Heart right ventricle (tissue), 16 donors: Measurements from ENCODE around the gene MEOX1. TPM values are rescaled to one million over a fixed set of nuclear protein-coding genes. Genes with fewer than 3 reads are reported as not detected.

Experiments
- ATAC-seq, 8 donors: fragments of 200-7000 bp; cut with Tn5 transposase; one replicate each; pipeline ENCODE4 v1.9.1; 2020; ENCODE audit warnings: mild to moderate bottlenecking in 8 of 8, moderate library complexity in 8 of 8, moderate number of reproducible peaks in 1 of 8
- DNase-seq, 2 donors: peaks; one replicate each; pipeline ENCODE4 v3.0.0-alpha.2; 2020
- H3K27ac ChIP-seq, 10 donors: fragments of 200-600 bp; sonication (generic) in 2 of 10; one replicate each; pipeline versions ENCODE4 v1.5.0 to v1.8.0; 2020 to 2022; ENCODE audit warnings: mild to moderate bottlenecking in 3 of 10
- H3K27me3 ChIP-seq, 7 donors: fragments of 200-600 bp; one replicate each; pipeline ENCODE4 v1.8.0; 2021 to 2022; ENCODE audit warnings: mild to moderate bottlenecking in 2 of 7
- H3K36me3 ChIP-seq, 9 donors: fragments of 200-600 bp; sonication (generic) in 1 of 9; one replicate each; pipeline versions ENCODE4 v1.5.0 to v1.8.0; 2020 to 2022; ENCODE audit warnings: mild to moderate bottlenecking in 2 of 9
- H3K4me1 ChIP-seq, 9 donors: fragments of 200-600 bp; sonication (generic) in 1 of 9; one replicate each; pipeline versions ENCODE4 v1.5.0 to v1.8.0; 2020 to 2022; ENCODE audit warnings: mild to moderate bottlenecking in 4 of 9
- H3K4me3 ChIP-seq, 10 donors: fragments of 200-600 bp; sonication (generic) in 2 of 10; one replicate each; pipeline versions ENCODE4 v1.5.0 to v1.8.0; 2020 to 2022; ENCODE audit warnings: mild to moderate bottlenecking in 7 of 10, moderate library complexity in 2 of 10
- H3K9me3 ChIP-seq, 11 donors: fragments of 200-600 bp in 10 of 11; sonication (generic) in 2 of 11; one replicate each; pipeline versions ENCODE4 v1.5.0 to v1.8.0; 2013 to 2022; ENCODE audit warnings: mild to moderate bottlenecking in 2 of 11, control low read depth in 1 of 11, moderate library complexity in 1 of 11
- WGBS, 2 donors: extraction: QIAGEN DNeasy Blood & Tissue Kit; methylation state at CpG; one replicate each; pipeline ENCODE4 v1.1.7; 2013; ENCODE audit warnings: inconsistent platforms in 1 of 2; 5-methylcytosine and 5-hydroxymethylcytosine counted together
- intact Hi-C, 10 donors: fragments of 100-400 bp; cut with DNase I; formaldehyde crosslinking; loops; one replicate each; pipeline versions ENCODE4 v1.11.1 to v1.14.2; 2022
- polyA plus RNA-seq, 2 donors: library from polyadenylated mRNA; stranded (reverse); fragments of 200-250 nt; gene quantifications; one replicate each; pipeline ENCODE4 v1.2.3, GENCODE V29; 2013
- total RNA-seq, 10 donors: library from RNA; stranded (reverse); fragmentation: NEBNext Ultra II Directional in 3 of 10; extraction: Animal tissue kit (Norgen Biotek cat#: 25700) in 3 of 10; gene quantifications; one replicate each; pipeline versions ENCODE4 v1.2.1 to v1.2.4, GENCODE V29; 2021 to 2023
- TF ChIP-seq, protein P1 (sequence below), 9 donors: fragments of 200-600 bp; sonication (generic) in 2 of 9; IDR thresholded peaks; one replicate each; pipeline versions ENCODE4 v1.5.0 to v1.8.0; 2021 to 2022; ENCODE audit warnings: antibody characterized with exemption in 9 of 9, mild to moderate bottlenecking in 5 of 9, moderate library complexity in 1 of 9
- donor health status: Arrhythmogenic right ventricular cardiomyopathy.
- donor health status: ischemic (EF 13 %, LVEDD 7.1; RV severe dilation, severe dysfunction).
- donor health status: healthy with polysubstance abuse.
- donor health status: DM: no; HTN: yes; CAD: no.
- donor health status: DM: no; HTN: no; CAD: no.
- donor health status: ischemic (EF 25% LVEDD 6.9; RV normal size, moderate dysfunction).
- donor health status: ischemic (EF 25% LVEDD 5.7; RV mildly dilated, moderate dysfunction).
- donor health status: healthy.
- donor health status: DM: yes; HTN: yes; CAD: no.
- donor health status: Ischemic cardiomyopathy.
- donor health status: ischemic (EF 35%, LVEDD 5.7; RV mildly dilated, moderate dysfunction).
- donor health status: nonischemic (EF 11% LVEDD 7.7; RV severe dilation, severe dysfunction).
- donor health status: DM: yes; HTN: yes; CAD: no.
- donor health status: PGD.
- donor health status: ischemic (EF 29% LVEDD 5.4; RV normal size, mild dysfunction).
- donor health status: nonischemic (EF 23%, LVEDD 6.1; RV moderate dilation, normal function).

The MEOX1 gene
- total and polyA plus RNA-seq, 12 donors, result 6.4 to 25.3 (median 14.8) TPM

DNA sequence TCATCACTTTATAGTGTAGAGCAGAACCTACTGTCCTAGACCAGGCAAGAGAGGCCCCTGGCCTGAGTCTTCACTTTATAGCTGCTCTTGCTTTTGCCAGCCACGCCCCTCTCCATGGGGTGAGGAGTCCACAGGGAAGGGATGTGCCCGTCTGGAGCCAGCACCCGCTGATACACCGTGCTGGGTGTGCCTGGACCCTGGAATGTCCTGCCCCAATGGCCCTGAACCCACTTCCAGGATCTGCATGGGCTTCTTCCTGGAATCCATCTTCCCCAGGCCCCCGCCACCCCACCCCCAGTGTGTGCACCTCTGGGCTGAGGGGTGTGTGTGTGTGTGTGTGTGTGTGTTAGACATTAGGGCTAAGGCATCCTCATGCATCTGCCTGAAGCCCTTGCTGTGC lies 44.9 kb downstream of the MEOX1 start:
- Histone ChIP-seq H3K36me3 (no peaks in the 10 kb centered on the region), H3K27ac (no peak overlapping the region), H3K4me1 (peaks cover 0 to 23% (median 3%) of the 10 kb centered on the region in 9 donors), H3K27me3 (peaks cover 0 to 2% (median 0%) of the 10 kb centered on the region in 7 donors), H3K9me3 (no peaks in the 10 kb centered on the region), H3K4me3 (no peak overlapping the region)
- DNase-seq, result no peak
- 96 to 98% methylated on average over 5 of the region's 5 CpGs for WGBS, 2 donors
- no peak for ATAC-seq
- intact Hi-C loops, result no loop called here
- TF ChIP-seq, protein P1, sequence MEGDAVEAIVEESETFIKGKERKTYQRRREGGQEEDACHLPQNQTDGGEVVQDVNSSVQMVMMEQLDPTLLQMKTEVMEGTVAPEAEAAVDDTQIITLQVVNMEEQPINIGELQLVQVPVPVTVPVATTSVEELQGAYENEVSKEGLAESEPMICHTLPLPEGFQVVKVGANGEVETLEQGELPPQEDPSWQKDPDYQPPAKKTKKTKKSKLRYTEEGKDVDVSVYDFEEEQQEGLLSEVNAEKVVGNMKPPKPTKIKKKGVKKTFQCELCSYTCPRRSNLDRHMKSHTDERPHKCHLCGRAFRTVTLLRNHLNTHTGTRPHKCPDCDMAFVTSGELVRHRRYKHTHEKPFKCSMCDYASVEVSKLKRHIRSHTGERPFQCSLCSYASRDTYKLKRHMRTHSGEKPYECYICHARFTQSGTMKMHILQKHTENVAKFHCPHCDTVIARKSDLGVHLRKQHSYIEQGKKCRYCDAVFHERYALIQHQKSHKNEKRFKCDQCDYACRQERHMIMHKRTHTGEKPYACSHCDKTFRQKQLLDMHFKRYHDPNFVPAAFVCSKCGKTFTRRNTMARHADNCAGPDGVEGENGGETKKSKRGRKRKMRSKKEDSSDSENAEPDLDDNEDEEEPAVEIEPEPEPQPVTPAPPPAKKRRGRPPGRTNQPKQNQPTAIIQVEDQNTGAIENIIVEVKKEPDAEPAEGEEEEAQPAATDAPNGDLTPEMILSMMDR (IDR thresholded peaks at IDR 0.05), result no peak

DNA sequence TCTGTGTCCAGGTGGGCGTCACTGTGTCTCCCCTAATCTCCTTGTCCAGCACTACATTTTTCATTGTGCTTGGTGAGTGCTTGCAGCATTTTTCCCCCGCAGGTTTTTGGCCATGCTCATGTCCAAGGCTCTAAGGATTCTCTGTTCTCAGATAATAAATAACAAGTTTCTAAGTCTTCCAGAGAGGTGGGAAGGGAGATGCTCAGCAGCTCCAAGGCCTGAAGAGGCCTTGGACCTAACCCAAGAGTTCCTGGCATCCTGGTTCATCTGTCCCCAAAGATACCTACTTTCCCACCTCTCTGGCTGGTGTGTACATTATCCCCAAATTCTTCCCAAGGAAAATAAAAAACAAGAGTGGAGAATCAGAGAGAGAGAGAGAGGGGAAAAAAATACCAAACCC lies 45.3 kb downstream of the MEOX1 start:
- Histone ChIP-seq H3K4me3 (no peak overlapping the region), H3K27ac (no peak overlapping the region), H3K9me3 (no peaks in the 10 kb centered on the region), H3K4me1 (peaks cover 0 to 23% (median 3%) of the 10 kb centered on the region in 9 donors), H3K27me3 (no peaks in the 10 kb centered on the region), H3K36me3 (no peaks in the 10 kb centered on the region)
- WGBS, 2 donors, result 86 to 91% methylated on average over 2 of the region's 2 CpGs
- TF ChIP-seq, protein P1 (IDR thresholded peaks at IDR 0.05), result no peak
- DNase-seq (no peak), ATAC-seq (no peak)
- intact Hi-C loops, result no loop called here

DNA sequence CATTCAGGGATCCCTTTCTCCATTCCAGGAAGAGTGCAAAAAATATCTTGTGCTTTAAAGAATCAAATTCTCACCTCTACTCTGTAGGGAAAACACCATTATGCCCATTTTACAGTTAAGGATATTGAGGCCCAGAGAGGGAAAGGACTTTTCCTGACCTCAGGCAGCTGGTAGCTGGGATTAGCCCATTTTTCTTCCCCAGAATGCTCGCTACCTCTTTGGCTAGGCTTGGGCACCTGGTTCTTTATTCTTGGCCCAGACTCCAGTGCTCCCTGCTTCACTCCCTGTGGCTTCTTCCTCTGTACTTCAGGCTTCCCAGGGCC lies 45.7 kb downstream of the MEOX1 start:
- H3K27ac ChIP-seq, result no peak overlapping the region
- H3K4me1 ChIP-seq, result peaks cover 0 to 21% (median 3%) of the 10 kb centered on the region in 9 donors
- TF ChIP-seq, protein P1 (IDR thresholded peaks at IDR 0.05), result no peak
- no peaks in the 10 kb centered on the region for H3K27me3 ChIP-seq
- 98 to 100% methylated on average over 1 of the region's 1 CpG for WGBS, 2 donors
- no peak for ATAC-seq
- no peak overlapping the region for H3K4me3 ChIP-seq
- DNase-seq, result no peak
- intact Hi-C loops, result no loop called here
- H3K9me3 ChIP-seq, result no peaks in the 10 kb centered on the region
- H3K36me3 ChIP-seq, result no peaks in the 10 kb centered on the region

DNA sequence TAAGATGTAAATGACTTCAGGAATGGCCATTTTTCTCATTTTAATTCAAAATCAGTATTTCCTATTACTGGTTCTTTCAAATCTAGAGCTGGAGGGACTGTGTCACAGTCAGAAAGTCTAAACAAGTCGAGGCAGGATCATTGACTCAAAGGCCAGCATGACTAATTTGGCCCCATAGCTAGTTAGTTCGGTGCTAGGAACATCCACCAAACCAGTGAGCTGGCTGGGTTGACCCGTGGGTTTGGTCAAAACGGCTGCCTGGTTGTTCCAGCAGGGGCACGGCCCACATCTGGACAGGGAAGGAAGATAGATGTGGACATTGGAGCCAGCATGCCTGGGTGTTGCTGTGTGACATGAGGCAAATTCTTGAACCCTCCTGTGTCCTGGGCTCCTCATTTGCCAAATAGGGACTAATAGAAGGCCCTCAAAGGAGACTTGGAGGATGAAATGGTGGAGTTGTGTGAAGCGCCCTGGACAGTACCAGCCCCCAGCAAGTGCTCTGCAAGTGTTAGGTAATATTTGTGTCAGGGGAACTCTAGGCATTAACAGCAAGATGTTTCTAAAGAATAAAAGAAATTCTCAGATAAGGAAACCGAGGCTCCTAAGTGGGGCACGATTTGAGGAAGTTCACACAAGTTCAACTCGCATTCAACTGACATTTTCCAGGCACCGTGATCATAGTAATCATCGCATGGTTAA lies 46.2 kb downstream of the MEOX1 start:
- H3K4me1 ChIP-seq, result peaks cover 0 to 16% (median 0%) of the 10 kb centered on the region in 9 donors
- no peaks in the 10 kb centered on the region for H3K36me3 ChIP-seq
- H3K27me3 ChIP-seq, result no peaks in the 10 kb centered on the region
- DNase-seq (no peak), ATAC-seq (no peak)
- intact Hi-C loops, result no loop called here
- no peak overlapping the region for H3K4me3 ChIP-seq
- H3K9me3 ChIP-seq, result no peaks in the 10 kb centered on the region
- TF ChIP-seq, protein P1 (IDR thresholded peaks at IDR 0.05), result no peak
- no peak overlapping the region for H3K27ac ChIP-seq
- 85 to 86% methylated on average over 11 of the region's 11 CpGs for WGBS, 2 donors
